ENCODE data around the gene GRB10. TPM values are rescaled to one million over a fixed set of nuclear protein-coding genes. Genes with fewer than 3 reads are reported as not detected.

Gene GRB10
- total RNA-seq, 4 donors from 2014 or later = 8.8 to 55.7 (median 14.3) TPM

GRCh38 chr7:50684713-50685075 is 98.0 kb downstream of the GRB10 start:
- in situ Hi-C loops (cut with MboI; ENCODE audit: low pct_ligation_motif_present in 1 of 4, low pct_unique_long_range_greater_than_20kb in 1 of 4, low sequenced_read_pairs in 3 of 4) (no loop called here), intact Hi-C loops (cut with DNase I; ENCODE audit: low total_unique reads) (loop anchor here (5.0 kb wide), 1 partner anchor 108 kb away; no protein-coding TSS in a partner anchor)

DNA sequence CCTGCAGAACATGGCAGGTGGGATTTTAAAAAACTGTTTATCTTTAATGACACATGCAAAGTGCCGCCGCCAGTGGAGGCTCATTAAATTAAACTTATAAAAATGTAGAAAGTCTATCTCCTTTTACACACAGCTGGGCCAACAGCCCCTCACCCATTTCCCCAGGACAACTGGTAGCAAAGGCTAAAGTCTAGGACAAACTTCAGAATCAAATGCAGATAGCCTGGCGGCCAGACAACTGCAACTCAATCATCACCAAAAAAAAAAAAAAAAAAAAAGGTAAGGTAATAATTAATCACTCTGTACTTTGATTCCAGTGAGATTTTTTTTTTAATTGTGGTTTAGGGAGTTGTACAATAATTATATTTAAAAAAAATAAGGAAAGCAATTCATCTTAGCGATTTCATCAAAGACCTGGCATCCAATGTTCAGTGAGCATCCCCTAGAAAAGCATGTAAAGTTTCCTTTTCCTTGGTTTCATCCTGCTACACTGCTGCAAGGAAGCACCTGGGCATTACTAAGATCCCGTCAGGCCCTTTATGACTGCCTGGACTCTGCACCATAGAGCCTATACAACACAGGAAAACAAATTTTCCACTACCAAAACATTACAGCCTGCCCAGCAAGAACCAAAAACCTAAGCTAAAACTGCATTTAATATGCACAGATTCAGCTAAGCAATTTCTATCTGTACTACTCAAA is 98.5 kb downstream of the GRB10 start:
- no peak overlapping the region for H3K4me3 ChIP-seq
- H3K27ac ChIP-seq = peak overlapping the region; percentile 65 to 81 (median 78)

More at GRCh38 chr7:50684713-50685075, 98.0 kb downstream of the GRB10 start:
- TF ChIP-seq EP300 (IDR thresholded peaks at IDR 0.05; ENCODE audit: low read depth) (no peak), POLR2A (IDR thresholded peaks at IDR 0.05) (no peak), POLR2AphosphoS5 (IDR thresholded peaks at IDR 0.05) (no peak)
- TF ChIP-seq, protein P1, sequence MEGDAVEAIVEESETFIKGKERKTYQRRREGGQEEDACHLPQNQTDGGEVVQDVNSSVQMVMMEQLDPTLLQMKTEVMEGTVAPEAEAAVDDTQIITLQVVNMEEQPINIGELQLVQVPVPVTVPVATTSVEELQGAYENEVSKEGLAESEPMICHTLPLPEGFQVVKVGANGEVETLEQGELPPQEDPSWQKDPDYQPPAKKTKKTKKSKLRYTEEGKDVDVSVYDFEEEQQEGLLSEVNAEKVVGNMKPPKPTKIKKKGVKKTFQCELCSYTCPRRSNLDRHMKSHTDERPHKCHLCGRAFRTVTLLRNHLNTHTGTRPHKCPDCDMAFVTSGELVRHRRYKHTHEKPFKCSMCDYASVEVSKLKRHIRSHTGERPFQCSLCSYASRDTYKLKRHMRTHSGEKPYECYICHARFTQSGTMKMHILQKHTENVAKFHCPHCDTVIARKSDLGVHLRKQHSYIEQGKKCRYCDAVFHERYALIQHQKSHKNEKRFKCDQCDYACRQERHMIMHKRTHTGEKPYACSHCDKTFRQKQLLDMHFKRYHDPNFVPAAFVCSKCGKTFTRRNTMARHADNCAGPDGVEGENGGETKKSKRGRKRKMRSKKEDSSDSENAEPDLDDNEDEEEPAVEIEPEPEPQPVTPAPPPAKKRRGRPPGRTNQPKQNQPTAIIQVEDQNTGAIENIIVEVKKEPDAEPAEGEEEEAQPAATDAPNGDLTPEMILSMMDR (IDR thresholded peaks at IDR 0.05) = no peak
- no peaks in the 10 kb centered on the region for H3K9me3 ChIP-seq
- no peaks in the 10 kb centered on the region for H3K36me3 ChIP-seq
- WGBS, 2 donors (ENCODE audit: low coverage in 1 of 2) = 55 to 56% methylated on average over 4 of the region's 4 CpGs
- peaks cover 5 to 55% (median 17%) of the 10 kb centered on the region in 4 donors for H3K4me1 ChIP-seq
- DNase-seq = no peak
- H3K27ac ChIP-seq = peak overlapping the region; percentile 65 to 81 (median 78)
- H3K4me3 ChIP-seq = no peak overlapping the region
- no peaks in the 10 kb centered on the region for H3K27me3 ChIP-seq

DNA sequence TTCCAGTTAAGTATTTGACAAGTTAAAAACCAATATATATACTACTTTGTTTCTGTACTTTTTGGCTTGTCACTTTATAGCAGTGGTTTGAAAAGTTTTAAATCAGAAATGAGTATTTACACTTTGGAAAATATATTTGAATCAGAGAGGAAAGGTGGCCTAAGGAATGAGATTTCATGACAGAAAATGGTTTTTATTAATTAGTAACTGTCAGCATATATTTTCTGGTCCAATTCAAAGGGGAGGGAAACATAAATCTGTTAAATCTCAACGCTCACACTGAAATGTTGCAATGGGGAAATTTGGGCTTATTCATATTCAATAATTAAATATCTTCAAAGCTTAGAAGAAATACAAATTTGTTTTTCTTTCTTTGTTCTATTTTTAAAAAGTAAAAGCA is 100.1 kb downstream of the GRB10 start:
- intact Hi-C loops (cut with DNase I; ENCODE audit: low total_unique reads) = loop anchor here (5.0 kb wide), 1 partner anchor 110 kb away; no protein-coding TSS in a partner anchor
- DNase-seq = no peak
- Histone ChIP-seq H3K4me3 (no peak overlapping the region), H3K4me1 (peaks cover 5 to 52% (median 17%) of the 10 kb centered on the region in 4 donors), H3K27ac (peak overlapping the region in 3 of 4 donors; percentile 60 to 66 (median 60)), H3K9me3 (no peaks in the 10 kb centered on the region), H3K27me3 (no peaks in the 10 kb centered on the region), H3K36me3 (no peaks in the 10 kb centered on the region)
- 93 to 98% methylated on average over 1 of the region's 1 CpG for WGBS, 2 donors (ENCODE audit: low coverage in 1 of 2)
- in situ Hi-C loops (cut with MboI; ENCODE audit: low pct_ligation_motif_present in 1 of 4, low pct_unique_long_range_greater_than_20kb in 1 of 4, low sequenced_read_pairs in 3 of 4) = no loop called here
- TF ChIP-seq POLR2A (IDR thresholded peaks at IDR 0.05) = no peak
- TF ChIP-seq POLR2AphosphoS5 (IDR thresholded peaks at IDR 0.05) = no peak
- no peak for TF ChIP-seq EP300 (IDR thresholded peaks at IDR 0.05; ENCODE audit: low read depth)
- TF ChIP-seq, protein P1 (IDR thresholded peaks at IDR 0.05) = no peak

More for the DNA sequence above, 98.5 kb downstream of the GRB10 start:
- Histone ChIP-seq H3K9me3 (no peaks in the 10 kb centered on the region), H3K27me3 (no peaks in the 10 kb centered on the region), H3K4me1 (peaks cover 5 to 58% (median 17%) of the 10 kb centered on the region in 4 donors), H3K36me3 (no peaks in the 10 kb centered on the region)
- in situ Hi-C loops (cut with MboI; ENCODE audit: low pct_ligation_motif_present in 1 of 4, low pct_unique_long_range_greater_than_20kb in 1 of 4, low sequenced_read_pairs in 3 of 4) (no loop called here), intact Hi-C loops (cut with DNase I; ENCODE audit: low total_unique reads) (loop anchor here (5.0 kb wide), 1 partner anchor 108 kb away; no protein-coding TSS in a partner anchor)
- no peak for TF ChIP-seq EP300 (IDR thresholded peaks at IDR 0.05; ENCODE audit: low read depth)
- TF ChIP-seq, protein P1 (IDR thresholded peaks at IDR 0.05) = no peak
- no peak for TF ChIP-seq POLR2A (IDR thresholded peaks at IDR 0.05)
- no peak for TF ChIP-seq POLR2AphosphoS5 (IDR thresholded peaks at IDR 0.05)
- 61 to 62% methylated on average over 5 of the region's 5 CpGs for WGBS, 2 donors (ENCODE audit: low coverage in 1 of 2)
- no peak for DNase-seq

DNA sequence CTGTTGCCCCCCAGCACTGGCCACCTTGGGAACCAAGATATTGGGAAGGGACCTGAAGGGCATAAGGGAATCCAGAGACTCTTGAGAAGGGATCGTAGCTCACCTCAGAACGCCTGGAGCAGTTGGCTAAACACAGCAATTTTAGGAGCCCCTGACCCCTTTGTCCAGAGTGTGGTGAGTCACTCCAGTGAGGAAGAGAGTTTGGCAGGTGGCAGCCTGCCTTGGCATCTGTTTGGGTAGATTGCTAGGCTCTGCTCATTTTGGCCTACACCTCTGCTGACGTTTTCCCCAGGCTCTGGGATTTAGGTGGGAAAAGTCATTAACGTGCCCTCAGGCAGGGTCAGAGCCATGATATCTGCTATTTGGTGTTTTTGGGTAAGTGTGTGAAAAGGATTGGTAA is 100.6 kb downstream of the GRB10 start:
- 73% methylated on average over 4 of the region's 4 CpGs; no CpG with 5 or more reads in 1 of the 2 donors for WGBS, 2 donors (ENCODE audit: low coverage in 1 of 2)
- Histone ChIP-seq H3K36me3 (no peaks in the 10 kb centered on the region), H3K4me3 (no peak overlapping the region), H3K27me3 (no peaks in the 10 kb centered on the region), H3K27ac (peak overlapping the region; percentile 51 to 66 (median 60)), H3K4me1 (peaks cover 6 to 50% (median 17%) of the 10 kb centered on the region in 4 donors), H3K9me3 (no peaks in the 10 kb centered on the region)
- no peak for TF ChIP-seq POLR2AphosphoS5 (IDR thresholded peaks at IDR 0.05)
- TF ChIP-seq, protein P1 (IDR thresholded peaks at IDR 0.05) = no peak
- no peak for TF ChIP-seq POLR2A (IDR thresholded peaks at IDR 0.05)
- no peak for TF ChIP-seq EP300 (IDR thresholded peaks at IDR 0.05; ENCODE audit: low read depth)
- intact Hi-C loops (cut with DNase I; ENCODE audit: low total_unique reads) (loop anchor here (5.0 kb wide), 1 partner anchor 110 kb away; no protein-coding TSS in a partner anchor), in situ Hi-C loops (cut with MboI; ENCODE audit: low pct_ligation_motif_present in 1 of 4, low pct_unique_long_range_greater_than_20kb in 1 of 4, low sequenced_read_pairs in 3 of 4) (no loop called here)
- no peak for DNase-seq
